Measurements from ENCODE around the gene THAP8.

Gene THAP8

GRCh38 chr19:36054119-36054732 is at the start of gene THAP8:
THAP8 (minus strand) TSS chr19:36054285; CDS start chr19:36054217, 68 bp downstream.
- DNase-seq (ENCODE audit: low spot score) = peak; percentile 99

GRCh38 chr19:36103040-36103626 is 49.0 kb upstream of the THAP8 start:
- DNase-seq (ENCODE audit: low spot score) = no peak

- no peak for DNase-seq (ENCODE audit: low spot score)
Observed at GRCh38 chr19:36101550-36102327, 47.7 kb upstream of the THAP8 start.

- no peak for DNase-seq (ENCODE audit: low spot score)
Observed at GRCh38 chr19:36100476-36100875, 46.4 kb upstream of the THAP8 start.

GRCh38 chr19:36099166-36099785 is 45.2 kb upstream of the THAP8 start:
- DNase-seq (ENCODE audit: low spot score) = no peak

- DNase-seq (ENCODE audit: low spot score) = peak; percentile 95
Observed at GRCh38 chr19:36097036-36097435, 43.0 kb upstream of the THAP8 start.

- DNase-seq (ENCODE audit: low spot score) = peak; percentile 82
Observed at GRCh38 chr19:36093687-36094086, 39.6 kb upstream of the THAP8 start.

GRCh38 chr19:36093146-36093662 is 39.1 kb upstream of the THAP8 start:
- DNase-seq (ENCODE audit: low spot score) = no peak

GRCh38 chr19:36092566-36092965 is 38.5 kb upstream of the THAP8 start:
- DNase-seq (ENCODE audit: low spot score) = no peak

- DNase-seq (ENCODE audit: low spot score) = no peak
Observed at GRCh38 chr19:36090910-36091695, 37.0 kb upstream of the THAP8 start.

GRCh38 chr19:36089847-36090246 is 35.8 kb upstream of the THAP8 start:
- DNase-seq (ENCODE audit: low spot score) = no peak

GRCh38 chr19:36086326-36086725 is 32.2 kb upstream of the THAP8 start:
- DNase-seq (ENCODE audit: low spot score) = no peak

GRCh38 chr19:36084231-36085009 is 30.3 kb upstream of the THAP8 start:
- no peak for DNase-seq (ENCODE audit: low spot score)

- DNase-seq (ENCODE audit: low spot score) = no peak
Observed at GRCh38 chr19:36082916-36083315, 28.8 kb upstream of the THAP8 start.

- DNase-seq (ENCODE audit: low spot score) = no peak
Observed at GRCh38 chr19:36081894-36082293, 27.8 kb upstream of the THAP8 start.

- DNase-seq (ENCODE audit: low spot score) = peak; percentile 88
Observed at GRCh38 chr19:36081385-36081784, 27.3 kb upstream of the THAP8 start.

- no peak for DNase-seq (ENCODE audit: low spot score)
Observed at GRCh38 chr19:36079389-36079945, 25.4 kb upstream of the THAP8 start.

- DNase-seq (ENCODE audit: low spot score) = no peak
Observed at GRCh38 chr19:36073121-36073876, 19.2 kb upstream of the THAP8 start.

- DNase-seq (ENCODE audit: low spot score) = no peak
Observed at GRCh38 chr19:36072081-36072480, 18.0 kb upstream of the THAP8 start.

All from putamen (tissue), 1 donor.